GM23248 (cell line): Measurements from ENCODE around the gene LOXHD1.

Source experiments
- EZH2 ChIP-seq: fragments of 200-600 bp; sonication (generic); IDR thresholded peaks from 2 replicates; pipeline ENCODE4 v1.6.1; 2018; ENCODE audit warnings: antibody characterized with exemption, mild to moderate bottlenecking; ENCODE audit not compliant: insufficient read depth, poor library complexity, severe bottlenecking
- EZH2phosphoT487 ChIP-seq: fragments of 200-600 bp; sonication (generic); IDR thresholded peaks from 2 replicates; pipeline ENCODE4 v1.6.1; 2018; ENCODE audit warnings: antibody characterized with exemption, moderate library complexity, mild to moderate bottlenecking, low read depth; ENCODE audit not compliant: insufficient read depth

- TF ChIP-seq EZH2: no peak
- no peak for TF ChIP-seq EZH2phosphoT487
These were observed 48.0 kb downstream of the LOXHD1 start for GRCh38 chr18:46609048-46609447.
